Calu3 (cell line): ENCODE results near the gene C19orf47. TPM values are rescaled to one million over a fixed set of nuclear protein-coding genes. Genes with fewer than 3 reads are reported as not detected.

Experiments used
- BruUV-seq: library from RNA; stranded (reverse); fragments of 400-500 nt; replicated peaks from 2 replicates; lab custom pipeline; 2021; lab: Mats Ljungman, UMichigan
- CTCF ChIA-PET: fragments of 300-600 bp; sonication (Branson Sonifier 250); formaldehyde crosslinking; loops from one replicate; lab custom pipeline; 2022; ENCODE audit warnings: antibody characterized with exemption; lab: Charles Lee
- DNase-seq: peaks from one replicate; pipeline ENCODE4 v3.0.0; 2022
- H3K27ac Mint-ChIP-seq: one replicate; pipeline ENCODE4 v1.8.0; 2022; ENCODE audit warnings: mixed read lengths; ENCODE audit not compliant: unreplicated experiment
- H3K27me3 Mint-ChIP-seq: one replicate; pipeline ENCODE4 v1.8.0; 2022; ENCODE audit warnings: mixed read lengths; ENCODE audit not compliant: unreplicated experiment
- H3K36me3 Mint-ChIP-seq: one replicate; pipeline ENCODE4 v1.8.0; 2022; ENCODE audit warnings: mild to moderate bottlenecking, moderate library complexity, mixed read lengths; ENCODE audit not compliant: insufficient read depth, unreplicated experiment
- H3K4me1 Mint-ChIP-seq: one replicate; pipeline ENCODE4 v1.8.0; 2022; ENCODE audit warnings: mild to moderate bottlenecking, low read depth, mixed read lengths; ENCODE audit not compliant: unreplicated experiment
- H3K4me3 Mint-ChIP-seq: one replicate; pipeline ENCODE4 v1.8.0; 2022; ENCODE audit warnings: mild to moderate bottlenecking, low read depth, moderate library complexity, mixed read lengths; ENCODE audit not compliant: unreplicated experiment
- H3K9me3 Mint-ChIP-seq: one replicate; pipeline ENCODE4 v1.8.0; 2022; ENCODE audit warnings: low read depth, mixed read lengths; ENCODE audit not compliant: unreplicated experiment
- CTCF ChIP-seq: fragments of 200-600 bp; IDR thresholded peaks from one replicate; pipeline ENCODE4 v1.8.0; 2022; ENCODE audit warnings: antibody characterized with exemption; ENCODE audit not compliant: unreplicated experiment
- intact Hi-C: fragments of 100-400 bp; cut with micrococcal nuclease; formaldehyde crosslinking; loops from one replicate; pipeline ENCODE4 v1.10.0; 2022; ENCODE audit not compliant: unreplicated experiment
- total RNA-seq: library from RNA; stranded (reverse); gene quantifications from 2 replicates; pipeline ENCODE4 v1.2.3, GENCODE V29; 2022

C19orf47 gene
- total RNA-seq, 1 experiment from 2014 or later = 22.7 TPM

- Mint-ChIP-seq H3K36me3 (peaks cover 25% of the 10 kb centered on the region), H3K27ac (no peak overlapping the region), H3K9me3 (no peaks in the 10 kb centered on the region), H3K4me1 (no peaks in the 10 kb centered on the region), H3K4me3 (no peak overlapping the region), H3K27me3 (no peaks in the 10 kb centered on the region)
- BruUV-seq = no TSS peak
- CTCF ChIA-PET = no interaction called here
- intact Hi-C loops = no loop called here
- no peak for DNase-seq
- TF ChIP-seq CTCF = no peak
Measured at GRCh38 chr19:40358773-40359172, 10.6 kb upstream of the C19orf47 start.

GRCh38 chr19:40357640-40358039 is 9.4 kb upstream of the C19orf47 start:
- DNase-seq = no peak
- no TSS peak for BruUV-seq
- Mint-ChIP-seq H3K4me1 (no peaks in the 10 kb centered on the region), H3K27me3 (no peaks in the 10 kb centered on the region), H3K9me3 (no peaks in the 10 kb centered on the region), H3K27ac (no peak overlapping the region), H3K4me3 (no peak overlapping the region), H3K36me3 (peaks cover 20% of the 10 kb centered on the region)
- TF ChIP-seq CTCF = no peak
- intact Hi-C loops = no loop called here
- CTCF ChIA-PET = no interaction called here

GRCh38 chr19:40356681-40357595 is 8.7 kb upstream of the C19orf47 start:
- DNase-seq = no peak
- CTCF ChIA-PET = no interaction called here
- Mint-ChIP-seq H3K9me3 (no peaks in the 10 kb centered on the region), H3K27me3 (no peaks in the 10 kb centered on the region), H3K36me3 (peaks cover 20% of the 10 kb centered on the region), H3K4me1 (no peaks in the 10 kb centered on the region), H3K27ac (peak overlapping the region; percentile 24), H3K4me3 (no peak overlapping the region)
- no TSS peak for BruUV-seq
- TF ChIP-seq CTCF = no peak
- intact Hi-C loops = no loop called here

- H3K27ac Mint-ChIP-seq = peak overlapping the region; percentile 24
- CTCF ChIA-PET = no interaction called here
- TF ChIP-seq CTCF = no peak
Measured at GRCh38 chr19:40355975-40356680, 7.9 kb upstream of the C19orf47 start.

More at GRCh38 chr19:40355975-40356680, 7.9 kb upstream of the C19orf47 start:
- DNase-seq = no peak
- H3K4me3 Mint-ChIP-seq = no peak overlapping the region
- intact Hi-C loops = no loop called here
- no peaks in the 10 kb centered on the region for H3K4me1 Mint-ChIP-seq
- H3K9me3 Mint-ChIP-seq = no peaks in the 10 kb centered on the region
- H3K36me3 Mint-ChIP-seq = peaks cover 20% of the 10 kb centered on the region
- no peaks in the 10 kb centered on the region for H3K27me3 Mint-ChIP-seq
- no TSS peak for BruUV-seq
